ENCODE results near the gene LCLAT1. TPM values are rescaled to one million over a fixed set of nuclear protein-coding genes. Genes with fewer than 3 reads are reported as not detected.

LCLAT1 gene
- total RNA-seq, 4 donors from 2014 or later = 11.9 to 13.5 (median 12.6) TPM

- no peaks in the 10 kb centered on the region for H3K9me3 ChIP-seq
Measured at GRCh38 chr2:30645745-30646119, 198.7 kb downstream of the LCLAT1 start.

GRCh38 chr2:30647752-30648457, 200.9 kb downstream of the LCLAT1 start:
- no peak for TF ChIP-seq POLR2A (IDR thresholded peaks at IDR 0.05)
- TF ChIP-seq, protein P1, sequence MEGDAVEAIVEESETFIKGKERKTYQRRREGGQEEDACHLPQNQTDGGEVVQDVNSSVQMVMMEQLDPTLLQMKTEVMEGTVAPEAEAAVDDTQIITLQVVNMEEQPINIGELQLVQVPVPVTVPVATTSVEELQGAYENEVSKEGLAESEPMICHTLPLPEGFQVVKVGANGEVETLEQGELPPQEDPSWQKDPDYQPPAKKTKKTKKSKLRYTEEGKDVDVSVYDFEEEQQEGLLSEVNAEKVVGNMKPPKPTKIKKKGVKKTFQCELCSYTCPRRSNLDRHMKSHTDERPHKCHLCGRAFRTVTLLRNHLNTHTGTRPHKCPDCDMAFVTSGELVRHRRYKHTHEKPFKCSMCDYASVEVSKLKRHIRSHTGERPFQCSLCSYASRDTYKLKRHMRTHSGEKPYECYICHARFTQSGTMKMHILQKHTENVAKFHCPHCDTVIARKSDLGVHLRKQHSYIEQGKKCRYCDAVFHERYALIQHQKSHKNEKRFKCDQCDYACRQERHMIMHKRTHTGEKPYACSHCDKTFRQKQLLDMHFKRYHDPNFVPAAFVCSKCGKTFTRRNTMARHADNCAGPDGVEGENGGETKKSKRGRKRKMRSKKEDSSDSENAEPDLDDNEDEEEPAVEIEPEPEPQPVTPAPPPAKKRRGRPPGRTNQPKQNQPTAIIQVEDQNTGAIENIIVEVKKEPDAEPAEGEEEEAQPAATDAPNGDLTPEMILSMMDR (IDR thresholded peaks at IDR 0.05) = no peak
- Histone ChIP-seq H3K4me3 (no peak overlapping the region), H3K4me1 (no peaks in the 10 kb centered on the region), H3K27me3 (no peaks in the 10 kb centered on the region), H3K36me3 (no peaks in the 10 kb centered on the region), H3K27ac (no peak overlapping the region), H3K9me3 (no peaks in the 10 kb centered on the region)
- no peak for DNase-seq
- intact Hi-C loops (cut with DNase I) = no loop called here
- WGBS, 2 donors = 72 to 92% methylated on average over 9 to 10 of the region's 11 CpGs

More at GRCh38 chr2:30645745-30646119, 198.7 kb downstream of the LCLAT1 start:
- H3K4me3 ChIP-seq = no peak overlapping the region
- WGBS, 2 donors = 75 to 87% methylated on average over 3 of the region's 3 CpGs
- no peak overlapping the region for H3K27ac ChIP-seq
- H3K36me3 ChIP-seq = peaks cover 0 to 8% (median 0%) of the 10 kb centered on the region in 3 donors
- TF ChIP-seq, protein P1 (IDR thresholded peaks at IDR 0.05) = no peak
- no peak for TF ChIP-seq POLR2A (IDR thresholded peaks at IDR 0.05)
- intact Hi-C loops (cut with DNase I) = no loop called here
- DNase-seq = no peak
- no peaks in the 10 kb centered on the region for H3K27me3 ChIP-seq
- no peaks in the 10 kb centered on the region for H3K4me1 ChIP-seq

DNA sequence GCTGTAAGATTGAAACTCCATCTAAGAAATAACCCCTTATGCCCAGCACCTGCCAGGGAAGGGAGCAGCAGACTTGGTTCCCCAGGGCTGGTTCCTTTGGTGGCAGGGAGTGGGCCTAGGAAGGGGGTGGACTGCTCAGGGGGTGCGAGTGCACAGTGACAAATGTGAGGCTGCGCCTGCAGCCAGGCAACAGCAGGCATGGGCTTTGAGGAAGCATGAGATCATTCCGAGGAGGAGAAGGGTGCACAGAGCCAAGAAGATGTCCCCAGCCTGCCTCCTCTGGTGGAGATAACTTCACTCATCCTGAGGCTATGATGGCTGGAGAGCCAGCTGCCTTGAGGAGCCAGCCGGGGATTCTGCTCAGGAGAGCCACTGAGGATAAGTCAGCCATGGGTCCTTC, 202.2 kb downstream of the LCLAT1 start:
- Histone ChIP-seq H3K36me3 (no peaks in the 10 kb centered on the region), H3K9me3 (no peaks in the 10 kb centered on the region), H3K27ac (no peak overlapping the region), H3K4me3 (no peak overlapping the region), H3K27me3 (no peaks in the 10 kb centered on the region), H3K4me1 (no peaks in the 10 kb centered on the region)
- intact Hi-C loops (cut with DNase I) = no loop called here
- 42 to 50% methylated on average over 2 of the region's 4 CpGs for WGBS, 2 donors
- DNase-seq = no peak
- TF ChIP-seq, protein P1 (IDR thresholded peaks at IDR 0.05) = no peak
- no peak for TF ChIP-seq POLR2A (IDR thresholded peaks at IDR 0.05)

DNA sequence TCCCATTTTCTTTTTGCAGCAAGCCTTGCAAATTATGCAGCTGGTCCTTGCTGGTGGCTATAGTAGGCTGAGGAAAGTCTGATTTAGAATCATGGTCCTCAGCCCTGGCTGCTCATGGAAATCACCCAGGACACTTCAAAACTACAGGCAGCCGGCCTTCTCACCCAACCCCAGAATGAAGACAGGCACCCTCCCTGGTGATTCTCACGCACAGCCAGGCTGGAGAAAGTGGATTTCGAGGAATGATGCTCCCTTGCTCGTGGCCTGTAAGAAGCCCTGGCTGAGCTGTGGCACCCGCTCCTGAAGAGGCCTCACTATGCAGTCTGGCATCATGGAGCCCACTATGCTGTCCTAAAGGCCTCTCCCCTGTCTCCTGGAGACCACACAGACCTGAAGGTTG, 202.8 kb downstream of the LCLAT1 start:
- Histone ChIP-seq H3K9me3 (no peaks in the 10 kb centered on the region), H3K4me3 (no peak overlapping the region), H3K36me3 (no peaks in the 10 kb centered on the region), H3K27me3 (no peaks in the 10 kb centered on the region), H3K4me1 (no peaks in the 10 kb centered on the region), H3K27ac (no peak overlapping the region)
- WGBS, 2 donors = 88 to 100% methylated on average over 2 to 3 of the region's 5 CpGs
- DNase-seq = no peak
- TF ChIP-seq, protein P1 (IDR thresholded peaks at IDR 0.05) = no peak
- no peak for TF ChIP-seq POLR2A (IDR thresholded peaks at IDR 0.05)
- intact Hi-C loops (cut with DNase I) = no loop called here

GRCh38 chr2:30652271-30652915, 205.3 kb downstream of the LCLAT1 start:
- no peaks in the 10 kb centered on the region for H3K9me3 ChIP-seq
- H3K36me3 ChIP-seq = no peaks in the 10 kb centered on the region
- TF ChIP-seq, protein P1 (IDR thresholded peaks at IDR 0.05) = no peak
- no peak for TF ChIP-seq POLR2A (IDR thresholded peaks at IDR 0.05)
- intact Hi-C loops (cut with DNase I) = no loop called here
- DNase-seq = no peak
- WGBS, 2 donors = 80 to 82% methylated on average over 8 of the region's 8 CpGs
- no peaks in the 10 kb centered on the region for H3K27me3 ChIP-seq
- no peak overlapping the region for H3K27ac ChIP-seq
- H3K4me1 ChIP-seq = no peaks in the 10 kb centered on the region
- no peak overlapping the region for H3K4me3 ChIP-seq

Measured in esophagus squamous epithelium (tissue), 5 donors.